ENCODE measurements around the gene EYA3. TPM values are rescaled to one million over a fixed set of nuclear protein-coding genes. Genes with fewer than 3 reads are reported as not detected.

Gene EYA3
- total and polyA plus RNA-seq, 10 of the 15 experiments (the other 5 are each of a cell fraction or from before 2014, with no cell fraction given): 13.0 to 46.6 (median 23.4) TPM

GRCh38 chr1:28058971-28059878 is 29.2 kb downstream of the EYA3 start:
- intact Hi-C loops (cut with micrococcal nuclease; ENCODE audit: unreplicated experiment): no loop called here
- peak; percentile 48 for ATAC-seq
- ChIA-PET SMC1A (ENCODE audit: uncharacterized antibody, unreplicated experiment) (interaction anchor here (0.8 to 7.8 kb wide), 15 partner anchors 8 to 450 kb away, joined by 3 to 86 read pairs (median 4); partner anchors contain the start of gene EYA3), POLR2A (interaction anchor here (0.6 to 2.2 kb wide), 9 partner anchors 9 to 600 kb away, joined by 3 to 11 read pairs (median 5); partner anchors contain the start of gene EYA3), RAD21 (ENCODE audit: unreplicated experiment) (interaction anchor here (1.0 to 5.9 kb wide), 6 partner anchors 13 to 35 kb away, joined by 3 to 65 read pairs (median 6); partner anchors contain the start of gene EYA3), CTCF (interaction anchor here (0.8 to 3.1 kb wide), 11 partner anchors 8 to 53 kb away, joined by 3 to 18 read pairs (median 5); no protein-coding TSS in a partner anchor)
- 75% methylated on average over 8 of the region's 8 CpGs for WGBS (ENCODE audit: insufficient coverage, insufficient replicate concordance, low lambda C conversion rate, missing lambda C conversion rate)
- Histone ChIP-seq H4K20me1 (ENCODE audit: control insufficient read depth, insufficient read depth) (no peaks in the 10 kb centered on the region), H2AFZ (ENCODE audit: control insufficient read depth, low read depth, low read length) (no peak overlapping the region), H3K4me1 (ENCODE audit: control insufficient read depth, insufficient read depth, low read length) (no peaks in the 10 kb centered on the region; the same call in 1 of the 2 replicates), H3K4me2 (ENCODE audit: control insufficient read depth, insufficient read depth) (peak overlapping the region; percentile 13), H3K36me3 (ENCODE audit: control insufficient read depth in 2 of 2, insufficient read depth in 2 of 2, low read length in 1 of 2) (no peaks in the 10 kb centered on the region; a peak in 1 of 4 replicates), H3K9ac (ENCODE audit: control insufficient read depth, insufficient read depth, low read length) (no peak overlapping the region), H3K27me3 (replicated peaks in 1 of 2; ENCODE audit: control insufficient read depth in 2 of 2, insufficient read depth in 2 of 2, low read length in 1 of 2) (no peaks in the 10 kb centered on the region), H3K27ac (ENCODE audit: control insufficient read depth, insufficient read depth) (no peak overlapping the region; the same call in 1 of the 2 replicates), H3K4me3 (no peak overlapping the region), H3K9me3 (replicated peaks; ENCODE audit: control insufficient read depth, insufficient read depth, low read length) (peaks cover 3% of the 10 kb centered on the region; the same call in 2 of the 3 replicates), H3K79me2 (ENCODE audit: control insufficient read depth, insufficient read depth, low read length) (peaks cover 32% of the 10 kb centered on the region)
- no TSS peak for BruUV-seq (replicated peaks)
- FAIRE-seq: no peak
- no peak for DNase-seq (ENCODE audit: low read depth, low spot score)
- in situ Hi-C loops (cut with MboI): no loop called here
- TF ChIP-seq CEBPB (IDR thresholded peaks at IDR 0.05; ENCODE audit: borderline replicate concordance in 1 of 2, low read depth in 2 of 2, low read length in 2 of 2) (no peak), BCL3 (IDR thresholded peaks at IDR 0.05; ENCODE audit: borderline replicate concordance, insufficient read depth, low read depth, low read length, poor library complexity, severe bottlenecking) (no peak), MEF2B (IDR thresholded peaks at IDR 0.05; ENCODE audit: partially characterized antibody, poor library complexity, severe bottlenecking) (no peak), ZZZ3 (IDR thresholded peaks at IDR 0.05; ENCODE audit: control insufficient read depth, insufficient read length, low read depth) (no peak), RELA (IDR thresholded peaks at IDR 0.05; ENCODE audit: borderline replicate concordance, partially characterized antibody) (no peak), IRF4 (IDR thresholded peaks at IDR 0.05; ENCODE audit: low read depth, low read length) (no peak), ZNF24 (IDR thresholded peaks at IDR 0.05) (no peak), CHD1 (IDR thresholded peaks at IDR 0.05; ENCODE audit: low read depth, low read length) (no peak), TCF12 (IDR thresholded peaks at IDR 0.05; ENCODE audit: low read depth, low read length) (no peak), ATF7 (IDR thresholded peaks at IDR 0.05; ENCODE audit: low read depth) (no peak), MTA3 (IDR thresholded peaks at IDR 0.05; ENCODE audit: borderline replicate concordance, low read length) (no peak), BMI1 (IDR thresholded peaks at IDR 0.05; ENCODE audit: borderline replicate concordance) (no peak), ZBTB40 (IDR thresholded peaks at IDR 0.05; ENCODE audit: borderline replicate concordance) (no peak), HCFC1 (IDR thresholded peaks at IDR 0.05; ENCODE audit: low read length) (no peak), ZNF274 (IDR thresholded peaks at IDR 0.05; ENCODE audit: insufficient read depth, insufficient read length) (no peak)
